ENCODE data around the gene SELP.
"Not testable (repeated sequence)": the region's sequence is repeated elsewhere in the genome, so short reads cannot be mapped to it uniquely, and the experiment has no call there.

SELP gene
- total RNA-seq = 1.2 to 1.3 reads per million in 2 experiments

GRCh38 chr1:169630006-169630405 is at the start of gene SELP:
SELP (minus strand) TSS chr1:169630124; CDS start chr1:169630074, 50 bp downstream.
- no peak for DNase-seq (ENCODE audit: low read depth)

DNA sequence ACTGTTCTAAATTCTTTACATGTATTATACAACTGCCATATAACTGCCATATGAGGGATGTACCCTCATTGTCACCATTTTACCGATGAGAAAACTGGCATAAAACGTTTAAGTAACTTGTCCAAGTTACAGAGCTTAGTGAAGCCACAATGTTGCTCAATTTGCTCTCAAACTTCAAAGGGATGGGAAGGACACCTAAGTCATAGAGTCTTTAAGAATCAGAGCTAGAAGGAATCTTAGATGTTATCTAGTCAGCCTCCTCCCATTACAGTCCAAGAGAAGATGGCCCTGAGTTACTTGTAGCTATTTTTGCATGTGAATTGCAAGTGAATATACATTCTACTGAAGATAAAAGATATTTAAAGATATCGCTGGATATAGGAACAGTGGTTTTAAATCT is 49.8 kb upstream of the SELP start:
- DNase-seq (ENCODE audit: low read depth) = no peak

DNA sequence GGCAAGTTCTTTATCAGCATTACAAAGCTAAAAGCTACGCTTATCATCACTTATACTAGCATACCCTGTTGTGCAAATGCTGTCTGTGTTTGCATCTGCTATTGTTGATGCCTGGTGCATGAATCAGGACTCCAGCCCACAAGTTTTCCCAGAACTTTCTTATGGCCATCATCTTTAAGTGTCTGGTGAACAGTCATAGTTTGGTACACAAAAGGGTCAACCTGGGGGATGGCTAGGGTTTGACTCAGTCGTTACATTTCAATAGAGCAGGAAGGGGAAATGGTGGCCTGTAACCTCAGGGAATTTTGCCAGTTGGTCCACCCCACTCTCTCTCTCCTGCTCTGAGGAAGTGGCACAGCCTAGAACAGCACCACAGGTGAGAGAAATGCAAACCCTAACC is 46.1 kb upstream of the SELP start:
- DNase-seq (ENCODE audit: low read depth) = no peak

DNA sequence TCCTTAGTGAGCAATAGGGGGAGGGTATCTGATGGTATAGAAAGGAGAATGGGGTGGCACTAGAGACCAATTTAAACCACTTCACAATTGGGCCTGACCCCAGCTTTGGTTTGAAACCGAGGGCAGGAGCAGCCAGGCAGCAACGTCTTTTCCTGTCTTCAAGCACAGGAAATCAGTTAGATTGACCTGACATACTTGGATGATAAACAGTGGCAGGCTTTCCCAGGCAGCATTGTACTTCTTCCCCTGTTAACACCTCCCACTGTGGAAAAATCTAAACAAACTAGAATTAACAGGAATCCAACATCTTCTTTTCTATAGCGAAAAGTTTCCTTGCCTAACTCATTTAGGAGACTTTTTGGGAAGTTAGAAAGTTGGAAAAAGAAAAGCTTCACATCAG is 40.9 kb upstream of the SELP start:
- no peak for DNase-seq (ENCODE audit: low read depth)

DNA sequence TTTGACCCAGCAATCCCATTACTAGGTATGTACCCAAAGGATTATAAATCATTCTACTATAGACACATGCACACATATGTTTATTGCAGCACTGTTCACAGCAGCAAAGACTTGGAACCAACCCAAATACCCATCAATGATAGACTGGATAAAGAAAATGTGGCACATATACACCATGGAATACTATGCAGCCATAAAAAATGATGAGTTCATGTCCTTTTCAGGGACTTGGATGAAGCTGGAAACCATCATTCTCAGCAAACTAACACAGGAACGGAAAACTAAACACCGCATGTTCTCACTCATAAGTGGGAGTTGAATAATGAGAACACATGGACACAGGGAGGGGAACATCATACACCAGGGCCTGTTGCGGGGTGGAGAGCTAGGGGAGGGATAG is 40.3 kb upstream of the SELP start:
- not testable (repeated sequence) for DNase-seq (ENCODE audit: low read depth)

GRCh38 chr1:169667699-169668596 is 38.0 kb upstream of the SELP start:
- DNase-seq (ENCODE audit: low read depth) = not testable (repeated sequence)

- not testable (repeated sequence) for DNase-seq (ENCODE audit: low read depth)
Measured at GRCh38 chr1:169667227-169667639, 37.3 kb upstream of the SELP start.

DNA sequence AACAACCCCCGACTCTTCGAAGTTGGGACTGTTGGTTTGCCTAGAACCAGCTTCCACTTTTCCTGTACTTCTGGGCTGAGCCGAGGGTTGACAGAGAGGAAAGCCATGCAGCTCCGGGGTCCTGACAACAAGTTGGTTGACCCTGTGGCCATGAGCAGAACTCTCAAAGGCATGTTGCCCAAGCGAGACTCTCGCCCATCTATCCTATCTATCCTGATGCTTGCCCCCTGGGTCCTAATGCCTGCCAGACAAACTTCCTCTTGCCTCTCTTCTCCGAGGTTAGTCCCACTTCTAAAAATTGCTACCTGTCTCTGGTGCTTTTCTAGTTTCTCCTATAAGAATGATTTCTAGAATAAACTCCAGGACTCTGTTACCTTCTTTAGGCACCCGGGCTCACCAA is 32.8 kb upstream of the SELP start:
- not testable (repeated sequence) for DNase-seq (ENCODE audit: low read depth)

DNA sequence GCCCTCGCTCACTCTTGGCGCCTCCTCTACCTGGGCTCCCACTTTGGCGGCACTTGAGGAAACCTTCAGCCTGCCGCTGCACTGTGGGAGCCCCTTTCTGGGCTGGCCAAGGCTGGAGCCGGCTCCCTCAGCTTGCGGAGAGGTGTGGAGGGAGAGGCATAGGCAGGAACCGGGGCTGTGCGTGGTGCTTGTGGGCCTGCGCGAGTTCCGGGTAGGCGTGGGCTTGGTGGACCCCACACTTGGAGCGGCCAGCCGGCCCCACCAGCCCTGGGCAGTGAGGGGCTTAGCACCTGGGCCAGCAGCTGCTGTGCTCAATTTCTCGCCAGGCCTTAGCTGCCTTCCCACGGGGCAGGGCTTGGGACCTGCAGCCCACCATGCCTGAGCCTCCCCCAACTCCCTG is 31.1 kb upstream of the SELP start:
- not testable (repeated sequence) for DNase-seq (ENCODE audit: low read depth)

DNA sequence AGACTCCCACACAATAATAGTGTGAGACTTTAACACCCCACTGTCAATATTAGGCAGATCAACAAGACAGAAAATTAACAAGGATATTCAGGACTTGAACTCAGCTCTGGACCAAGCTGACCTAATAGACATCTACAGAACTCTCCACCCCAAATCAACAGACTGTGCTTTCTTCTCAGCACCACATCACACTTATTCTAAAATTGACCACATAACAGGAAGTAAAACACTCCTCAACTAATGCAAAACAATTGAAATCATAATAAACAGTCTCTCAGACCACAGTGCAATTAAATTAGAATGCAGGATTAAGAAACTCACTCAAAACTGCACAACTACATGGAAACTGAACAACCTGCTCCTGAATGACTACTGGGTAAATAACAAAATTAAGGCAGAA is 28.9 kb upstream of the SELP start:
- DNase-seq (ENCODE audit: low read depth) = not testable (repeated sequence)

DNA sequence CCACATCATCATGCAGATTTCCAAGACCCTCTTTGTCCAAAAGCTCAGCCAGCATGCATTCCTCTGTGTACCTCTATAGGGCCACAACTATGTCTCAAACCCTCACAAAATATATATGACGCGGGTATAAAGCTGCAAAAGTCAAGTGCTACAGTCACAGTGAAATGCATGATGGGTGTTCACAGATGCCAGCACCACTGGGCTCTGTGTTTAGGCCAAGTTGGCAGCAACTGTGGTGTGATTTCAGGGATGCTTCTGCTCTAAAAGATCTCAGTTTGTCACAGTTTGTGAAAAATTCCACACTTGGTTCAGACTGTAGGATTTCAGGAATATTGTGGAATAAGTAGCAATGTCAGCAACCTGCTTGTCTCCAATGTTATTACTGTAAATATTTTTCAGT is 23.9 kb upstream of the SELP start:
- no peak for DNase-seq (ENCODE audit: low read depth)

GRCh38 chr1:169651035-169651434 is 21.1 kb upstream of the SELP start:
- DNase-seq (ENCODE audit: low read depth) = no peak

DNA sequence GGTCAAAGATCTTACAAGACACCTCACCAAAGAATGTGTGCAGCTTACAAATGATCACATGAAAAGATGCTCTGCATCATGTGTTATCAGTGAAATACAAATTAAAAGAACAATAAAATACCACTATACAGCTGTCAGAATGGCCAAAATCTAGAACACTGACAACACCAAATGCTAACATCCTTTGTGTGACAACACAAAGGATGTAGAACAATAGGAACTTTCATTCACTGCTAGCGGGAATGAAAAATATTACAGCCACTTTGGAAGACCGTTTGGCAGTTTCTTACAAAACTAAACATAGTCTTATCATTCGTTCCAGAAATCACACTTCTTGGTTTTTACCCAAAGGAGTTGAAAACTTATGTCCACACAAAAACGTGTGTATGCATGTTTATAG is 20.6 kb upstream of the SELP start:
- no peak for DNase-seq (ENCODE audit: low read depth)

DNA sequence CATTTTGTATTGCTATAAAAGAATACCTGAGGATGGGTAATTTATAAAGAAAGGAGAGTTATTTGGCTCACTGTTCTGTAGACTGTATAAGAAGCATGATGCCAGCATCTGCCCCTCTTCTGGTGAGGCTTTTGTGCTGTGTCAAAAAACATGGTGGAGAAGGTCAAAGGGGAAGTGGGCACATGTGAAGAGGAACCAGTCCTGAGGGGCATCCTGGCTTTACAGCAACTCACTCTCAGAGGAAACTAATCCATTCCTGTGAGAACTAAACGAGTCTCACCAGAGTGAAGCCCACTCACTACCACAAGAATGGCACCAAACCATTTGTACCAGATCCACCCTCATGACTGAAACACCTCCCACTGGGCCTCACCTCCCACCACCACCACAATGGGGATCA is 18.8 kb upstream of the SELP start:
- no peak for DNase-seq (ENCODE audit: low read depth)

- no peak for DNase-seq (ENCODE audit: low read depth)
Measured at GRCh38 chr1:169648187-169648586, 18.3 kb upstream of the SELP start.

DNA sequence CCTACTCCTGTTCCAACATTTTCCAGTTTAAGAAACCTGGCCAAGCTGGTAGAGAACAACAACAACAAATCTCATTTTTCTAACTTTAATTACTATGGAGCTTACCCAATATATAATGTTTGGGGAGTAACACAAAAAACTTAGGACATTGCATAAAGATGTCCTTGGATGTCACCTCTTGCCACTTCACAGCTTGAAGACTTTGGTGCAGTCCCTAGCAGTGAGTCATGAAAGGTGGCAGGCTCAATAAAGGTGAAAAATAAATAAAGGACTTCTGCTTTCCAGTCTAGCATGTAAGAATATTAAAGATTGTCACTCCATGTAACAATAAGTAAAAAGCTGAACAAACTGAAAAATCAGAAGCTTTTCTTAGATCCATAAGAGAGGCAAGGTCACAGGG is 17.6 kb upstream of the SELP start:
- no peak for DNase-seq (ENCODE audit: low read depth)

DNA sequence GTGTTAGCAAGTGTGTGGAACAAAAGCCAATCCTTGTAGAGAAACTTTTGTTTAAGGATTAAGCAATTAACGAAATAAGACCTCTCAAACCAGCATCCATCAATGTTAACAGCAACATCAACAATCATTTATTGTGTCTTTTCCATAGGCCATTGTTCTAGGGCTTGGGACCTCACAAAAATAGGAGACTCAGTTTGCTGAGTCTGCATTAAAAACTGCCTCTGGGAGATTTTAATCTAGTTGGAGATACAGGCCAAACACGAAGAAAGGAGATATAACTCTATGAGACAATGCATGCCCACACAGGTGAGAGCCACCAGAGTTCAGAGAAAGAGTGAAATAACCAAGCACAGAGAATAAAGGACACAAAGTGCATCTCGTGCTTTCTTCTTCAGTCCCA is 14.4 kb upstream of the SELP start:
- DNase-seq (ENCODE audit: low read depth) = no peak

DNA sequence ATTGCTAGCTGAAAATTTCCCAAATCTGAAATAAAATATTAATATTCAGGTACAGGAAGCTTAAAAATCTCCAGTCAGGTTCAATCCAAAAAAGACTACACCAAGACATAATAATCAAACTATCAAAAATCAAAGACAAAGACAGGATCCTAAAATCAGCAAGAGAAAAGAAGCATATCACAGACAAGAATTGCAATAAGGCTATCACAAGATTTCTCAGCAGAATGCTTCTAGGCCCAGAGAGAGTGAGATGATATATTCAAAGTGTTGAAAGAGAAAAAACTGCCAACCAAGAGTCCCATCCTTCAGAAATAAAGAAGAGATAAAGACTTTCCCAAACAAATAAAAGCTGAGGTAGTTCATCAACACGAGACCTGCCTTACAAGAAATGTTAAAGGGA is 5.0 kb upstream of the SELP start:
- DNase-seq (ENCODE audit: low read depth) = no peak

GRCh38 chr1:169634145-169634544 is 4.2 kb upstream of the SELP start:
- DNase-seq (ENCODE audit: low read depth) = no peak

- DNase-seq (ENCODE audit: low read depth) = no peak
Measured at GRCh38 chr1:169631249-169631648, 1.3 kb upstream of the SELP start.

DNA sequence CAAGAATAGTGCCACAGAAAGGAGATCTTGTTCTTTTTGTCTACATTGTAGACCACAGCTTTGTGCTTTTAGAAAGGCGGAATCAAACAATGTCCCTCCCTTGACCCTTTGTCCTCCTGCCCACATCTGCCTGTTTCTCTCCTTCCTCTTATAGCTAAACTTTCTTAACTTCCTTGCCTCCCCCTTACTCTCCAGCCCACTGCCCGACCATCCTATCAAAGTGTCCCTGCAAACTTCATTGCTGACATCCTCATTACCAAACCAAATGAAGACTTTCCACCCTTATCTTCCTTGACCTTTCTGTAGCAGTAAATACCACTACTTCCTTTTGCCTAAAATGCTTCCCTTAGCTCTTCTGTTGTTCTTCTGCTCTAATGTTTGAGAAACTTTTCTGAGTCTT is 5.0 kb downstream of the SELP start:
- no peak for DNase-seq (ENCODE audit: low read depth)

DNA sequence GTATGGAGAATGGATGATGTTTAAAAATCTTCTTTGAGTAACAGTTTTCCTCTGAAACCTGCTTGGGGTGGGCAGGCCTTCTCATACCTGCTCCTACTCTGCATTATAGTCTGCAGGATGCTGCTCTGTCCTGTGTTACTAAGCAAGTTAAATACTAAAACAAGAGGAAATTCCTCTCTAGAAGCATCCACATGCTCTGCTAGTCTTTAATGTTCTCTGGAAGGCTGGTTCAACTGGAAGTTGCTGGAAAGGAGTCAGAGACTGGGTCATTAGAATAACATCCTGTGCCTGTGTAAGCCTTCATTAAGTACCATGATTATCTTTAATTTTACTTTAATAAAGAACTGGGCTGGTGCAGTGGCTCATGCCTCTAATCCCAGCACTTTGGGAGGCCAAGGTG is 5.8 kb downstream of the SELP start:
- DNase-seq (ENCODE audit: low read depth) = no peak

DNA sequence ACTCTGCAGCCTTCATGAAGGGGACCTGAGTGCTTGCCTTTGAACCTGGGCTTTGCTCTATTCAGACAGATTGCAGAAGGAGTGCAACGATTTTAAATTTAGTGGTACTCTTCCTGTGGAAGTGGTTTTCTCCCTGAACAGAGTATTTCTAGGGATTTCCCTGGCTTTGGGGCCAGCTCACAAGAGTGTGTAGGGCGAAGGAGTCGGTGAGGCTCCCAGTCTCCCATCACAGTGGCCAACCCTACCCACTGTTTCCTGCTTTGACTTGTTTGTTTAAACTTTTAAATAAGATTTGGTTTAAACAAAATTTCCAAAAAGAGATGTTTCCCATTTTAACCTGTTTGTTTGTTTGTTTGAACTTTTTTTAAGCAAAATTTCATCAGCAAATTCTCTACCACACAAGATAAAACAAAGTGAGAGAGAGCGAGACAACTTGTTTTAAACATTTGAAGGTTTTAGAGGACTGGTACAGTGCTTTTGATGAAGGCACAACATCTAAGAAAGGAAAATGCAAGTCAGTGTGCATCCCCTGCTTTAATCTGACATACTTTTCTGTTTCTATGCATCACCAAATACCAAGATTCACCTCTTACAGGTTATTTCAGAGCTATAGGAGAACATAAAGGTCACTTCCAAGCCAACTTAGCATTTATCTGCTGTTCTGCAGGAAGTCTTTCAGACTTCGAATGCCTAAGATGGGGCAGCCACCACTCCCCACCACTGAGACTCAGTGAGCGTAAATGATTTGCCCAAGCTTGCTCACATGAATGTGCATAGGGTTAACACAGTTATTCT is 6.6 kb downstream of the SELP start:
- no peak for DNase-seq (ENCODE audit: low read depth)

Measured in T follicular helper cell (primary cell).